MCF 10A (cell line): Measurements from ENCODE around the gene CAPNS1. TPM values are rescaled to one million over a fixed set of nuclear protein-coding genes. Genes with fewer than 3 reads are reported as not detected.
"Not testable (repeated sequence)": the region's sequence is repeated elsewhere in the genome, so short reads cannot be mapped to it uniquely, and the experiment has no call there.

ENCODE experiments used
- BruUV-seq: library from RNA; stranded (reverse); fragments of 400-500 nt; replicated peaks from 2 replicates; lab custom pipeline; 2021; lab: Mats Ljungman, UMichigan
- CTCF ChIA-PET: fragments of 300-600 bp; sonication (Branson Sonifier 250); formaldehyde crosslinking; extraction: SDS; loops from one replicate; lab custom pipeline; 2021; ENCODE audit warnings: antibody characterized with exemption, inconsistent platforms; lab: Yijun Ruan, JAX
- POLR2A ChIA-PET: fragments of 300-600, 350-650 bp; sonication (Branson Sonifier 250); formaldehyde crosslinking; extraction: SDS; loops from one replicate; lab custom pipeline; 2020; ENCODE audit warnings: antibody characterized with exemption, inconsistent platforms; lab: Yijun Ruan, JAX
- DNase-seq: peaks from one replicate; pipeline ENCODE4 v3.0.0-alpha.2; 2018; ENCODE audit not compliant: unreplicated experiment
- H3K27ac Mint-ChIP-seq: one replicate; pipeline ENCODE4 v1.8.0; 2022; ENCODE audit warnings: mild to moderate bottlenecking, low read depth, mixed read lengths; ENCODE audit not compliant: unreplicated experiment
- H3K27me3 Mint-ChIP-seq: one replicate; pipeline ENCODE4 v1.8.0; 2022; ENCODE audit warnings: mixed read lengths; ENCODE audit not compliant: insufficient read depth, unreplicated experiment
- H3K36me3 Mint-ChIP-seq: one replicate; pipeline ENCODE4 v1.8.0; 2022; ENCODE audit warnings: mild to moderate bottlenecking, moderate library complexity, mixed read lengths; ENCODE audit not compliant: insufficient read depth, unreplicated experiment
- H3K4me1 Mint-ChIP-seq: one replicate; pipeline ENCODE4 v1.8.0; 2022; ENCODE audit warnings: mixed read lengths; ENCODE audit not compliant: insufficient read depth, unreplicated experiment
- H3K4me3 Mint-ChIP-seq: one replicate; pipeline ENCODE4 v1.8.0; 2022; ENCODE audit warnings: mild to moderate bottlenecking, moderate library complexity, mixed read lengths; ENCODE audit not compliant: unreplicated experiment
- H3K9me3 Mint-ChIP-seq: one replicate; pipeline ENCODE4 v1.8.0; 2022; ENCODE audit warnings: mixed read lengths; ENCODE audit not compliant: unreplicated experiment
- intact Hi-C: fragments of 100-400 bp; cut with micrococcal nuclease; formaldehyde crosslinking; loops from 2 replicates; pipeline ENCODE4 v1.14.1; 2022
- total RNA-seq: library from RNA; stranded (reverse); gene quantifications from 2 replicates; pipeline ENCODE4 v1.2.3, GENCODE V29; 2022
- TF ChIP-seq, protein P1 (sequence below): fragments of 200-600 bp; IDR thresholded peaks from one replicate; pipeline ENCODE4 v1.8.0; 2022; ENCODE audit warnings: antibody characterized with exemption, mild to moderate bottlenecking; ENCODE audit not compliant: unreplicated experiment

CAPNS1 gene
- total RNA-seq, 1 experiment from 2014 or later = 666 TPM

DNA sequence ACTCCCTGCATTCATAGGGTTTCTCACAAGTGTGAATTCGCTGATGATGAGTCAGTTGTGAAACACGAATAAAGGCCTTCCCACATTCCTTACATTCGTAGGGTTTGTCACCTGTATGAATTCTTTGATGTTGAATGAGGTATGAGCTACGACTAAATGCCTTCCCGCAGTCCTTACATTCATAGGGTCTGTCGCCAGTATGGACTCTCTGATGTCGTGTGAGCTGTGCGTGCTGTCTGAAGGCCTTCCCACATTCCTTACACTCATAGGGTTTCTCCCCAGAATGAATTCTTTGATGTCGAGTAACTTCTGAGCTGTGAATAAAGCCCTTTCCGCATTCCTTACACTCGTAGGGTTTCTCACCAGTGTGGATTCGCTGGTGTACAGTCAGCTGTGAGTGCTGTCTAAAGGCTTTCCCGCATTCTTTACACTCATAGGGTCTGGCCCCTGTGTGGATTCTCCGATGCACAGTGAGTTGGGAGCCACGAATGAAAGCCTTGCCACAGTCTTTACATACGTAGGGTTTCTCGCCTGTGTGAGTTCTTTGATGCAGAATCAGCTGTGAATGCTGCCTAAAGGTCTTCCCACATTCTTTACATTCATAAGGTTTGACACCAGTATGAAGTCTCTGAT lies 42.9 kb downstream of the CAPNS1 start:
- ChIA-PET CTCF (interaction anchor here (2.1 kb wide), 1 partner anchor 13 kb away, joined by 5 read pairs; no protein-coding TSS in a partner anchor), POLR2A (interaction anchor here (1.3 kb wide), 1 partner anchor 33 kb away, joined by 3 read pairs; no protein-coding TSS in a partner anchor)
- BruUV-seq = no TSS peak
- Mint-ChIP-seq H3K9me3 (no peaks in the 10 kb centered on the region), H3K27ac (no peak overlapping the region), H3K4me3 (no peak overlapping the region), H3K36me3 (peaks cover 7% of the 10 kb centered on the region), H3K27me3 (no peaks in the 10 kb centered on the region), H3K4me1 (peaks cover 6% of the 10 kb centered on the region)
- intact Hi-C loops = no loop called here
- no peak for DNase-seq
- TF ChIP-seq, protein P1, sequence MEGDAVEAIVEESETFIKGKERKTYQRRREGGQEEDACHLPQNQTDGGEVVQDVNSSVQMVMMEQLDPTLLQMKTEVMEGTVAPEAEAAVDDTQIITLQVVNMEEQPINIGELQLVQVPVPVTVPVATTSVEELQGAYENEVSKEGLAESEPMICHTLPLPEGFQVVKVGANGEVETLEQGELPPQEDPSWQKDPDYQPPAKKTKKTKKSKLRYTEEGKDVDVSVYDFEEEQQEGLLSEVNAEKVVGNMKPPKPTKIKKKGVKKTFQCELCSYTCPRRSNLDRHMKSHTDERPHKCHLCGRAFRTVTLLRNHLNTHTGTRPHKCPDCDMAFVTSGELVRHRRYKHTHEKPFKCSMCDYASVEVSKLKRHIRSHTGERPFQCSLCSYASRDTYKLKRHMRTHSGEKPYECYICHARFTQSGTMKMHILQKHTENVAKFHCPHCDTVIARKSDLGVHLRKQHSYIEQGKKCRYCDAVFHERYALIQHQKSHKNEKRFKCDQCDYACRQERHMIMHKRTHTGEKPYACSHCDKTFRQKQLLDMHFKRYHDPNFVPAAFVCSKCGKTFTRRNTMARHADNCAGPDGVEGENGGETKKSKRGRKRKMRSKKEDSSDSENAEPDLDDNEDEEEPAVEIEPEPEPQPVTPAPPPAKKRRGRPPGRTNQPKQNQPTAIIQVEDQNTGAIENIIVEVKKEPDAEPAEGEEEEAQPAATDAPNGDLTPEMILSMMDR = no peak

GRCh38 chr19:36183245-36183628 lies 43.4 kb downstream of the CAPNS1 start:
- Mint-ChIP-seq H3K4me1 (peaks cover 6% of the 10 kb centered on the region), H3K9me3 (no peaks in the 10 kb centered on the region), H3K27ac (no peak overlapping the region), H3K36me3 (peaks cover 7% of the 10 kb centered on the region), H3K4me3 (no peak overlapping the region), H3K27me3 (no peaks in the 10 kb centered on the region)
- DNase-seq = no peak
- BruUV-seq = no TSS peak
- ChIA-PET CTCF (interaction anchor here (2.1 kb wide), 1 partner anchor 14 kb away, joined by 5 read pairs; no protein-coding TSS in a partner anchor), POLR2A (no interaction called here)
- intact Hi-C loops = no loop called here
- TF ChIP-seq, protein P1 = no peak

DNA sequence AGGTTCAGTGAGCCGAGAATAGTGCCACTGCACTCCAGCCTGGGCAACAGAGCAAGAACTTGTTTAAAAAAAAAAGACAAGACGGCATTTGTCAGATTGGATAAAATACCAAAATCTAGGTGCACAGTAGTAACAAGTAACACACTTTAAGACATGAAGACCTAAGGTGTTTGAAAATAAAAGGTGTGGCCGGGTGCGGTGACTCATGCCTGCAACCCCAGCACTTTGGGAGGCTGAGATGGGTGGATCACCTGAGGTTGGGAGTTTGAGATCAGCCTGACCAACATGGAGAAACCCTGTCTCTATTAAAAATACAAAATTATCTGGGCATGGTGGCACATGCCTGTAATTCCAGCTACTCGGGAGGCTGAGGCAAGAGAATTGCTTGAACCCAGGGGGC lies 46.9 kb downstream of the CAPNS1 start:
- POLR2A ChIA-PET, H3K36me3 Mint-ChIP-seq, H3K4me1 Mint-ChIP-seq, DNase-seq, intact Hi-C loops, H3K9me3 Mint-ChIP-seq, BruUV-seq, H3K27me3 Mint-ChIP-seq, H3K4me3 Mint-ChIP-seq, H3K27ac Mint-ChIP-seq: not testable (repeated sequence)
- CTCF ChIA-PET = interaction anchor here (0.6 to 1.0 kb wide), 3 partner anchors 16 to 68 kb away, joined by 3 read pairs; no protein-coding TSS in a partner anchor

GRCh38 chr19:36196249-36196648 lies 56.4 kb downstream of the CAPNS1 start:
- ChIA-PET CTCF (interaction anchor here (0.6 to 0.8 kb wide), 2 partner anchors 15 to 30 kb away, joined by 3 read pairs; no protein-coding TSS in a partner anchor), POLR2A (interaction anchor here (1.1 kb wide), 1 partner anchor 12 kb away, joined by 3 read pairs; no protein-coding TSS in a partner anchor)
- no TSS peak for BruUV-seq
- intact Hi-C loops = no loop called here
- Mint-ChIP-seq H3K4me3 (no peak overlapping the region), H3K4me1 (no peaks in the 10 kb centered on the region), H3K27me3 (no peaks in the 10 kb centered on the region), H3K36me3 (peaks cover 15% of the 10 kb centered on the region), H3K9me3 (no peaks in the 10 kb centered on the region), H3K27ac (no peak overlapping the region)
- TF ChIP-seq, protein P1 = no peak
- DNase-seq = no peak
